Measurements from ENCODE around the gene CXADR. TPM values are rescaled to one million over a fixed set of nuclear protein-coding genes. Genes with fewer than 3 reads are reported as not detected.
"Not testable (repeated sequence)": the region's sequence is repeated elsewhere in the genome, so short reads cannot be mapped to it uniquely, and the experiment has no call there.

The CXADR gene
- total RNA-seq, 3 donors from 2014 or later: 31.5 to 85.9 (median 85.4) TPM

DNA sequence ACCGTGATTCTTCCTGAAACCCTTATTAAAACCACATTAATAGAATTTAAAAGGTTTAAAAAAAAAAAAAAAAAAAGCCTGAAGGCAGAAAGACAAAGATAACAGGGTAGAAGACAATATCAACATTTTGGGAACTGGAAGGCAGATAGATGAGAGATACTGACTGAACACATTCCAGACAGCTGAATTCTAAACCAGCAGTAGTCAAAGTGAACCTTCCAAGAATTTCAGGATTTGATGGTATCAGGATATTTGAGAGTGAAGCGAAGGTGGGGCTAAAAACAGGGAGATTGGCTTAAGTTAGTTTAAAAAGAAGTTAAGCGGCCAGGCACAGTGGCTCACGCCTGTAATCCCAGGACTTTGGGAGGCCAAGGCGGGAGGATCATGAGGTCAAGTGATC, 5.3 kb upstream of the CXADR start:
- H3K9me3 ChIP-seq: no peaks in the 10 kb centered on the region
- DNase-seq (no peak), ATAC-seq (no peak)
- intact Hi-C loops (cut with DNase I, micrococcal nuclease): no loop called here
- H3K4me1 ChIP-seq (ENCODE audit: low read depth): peaks cover 15% of the 10 kb centered on the region
- TF ChIP-seq CTCF (IDR thresholded peaks at IDR 0.05): no peak
- H3K4me3 ChIP-seq: no peak overlapping the region
- H3K36me3 ChIP-seq (ENCODE audit: low read depth): no peaks in the 10 kb centered on the region

GRCh38 chr21:17513214-17514123, 626 bp downstream of the CXADR start:
- intact Hi-C loops (cut with DNase I, micrococcal nuclease): no loop called here
- Histone ChIP-seq H3K36me3 (ENCODE audit: low read depth) (no peaks in the 10 kb centered on the region), H3K4me3 (peak overlapping the region; percentile 59), H3K9me3 (no peaks in the 10 kb centered on the region), H3K4me1 (ENCODE audit: low read depth) (peaks cover 25% of the 10 kb centered on the region)
- DNase-seq: peak in 2 of 3 donors; percentile 51 to 72
- no peak for TF ChIP-seq CTCF (IDR thresholded peaks at IDR 0.05)
- peak; percentile 57 for ATAC-seq

GRCh38 chr21:17514124-17514845, 1.4 kb downstream of the CXADR start:
- Histone ChIP-seq H3K4me3 (peak overlapping the region; percentile 59), H3K36me3 (ENCODE audit: low read depth) (no peaks in the 10 kb centered on the region), H3K4me1 (ENCODE audit: low read depth) (peaks cover 25% of the 10 kb centered on the region), H3K9me3 (no peaks in the 10 kb centered on the region)
- intact Hi-C loops (cut with DNase I, micrococcal nuclease): no loop called here
- ATAC-seq (no peak), DNase-seq (no peak)
- no peak for TF ChIP-seq CTCF (IDR thresholded peaks at IDR 0.05)

GRCh38 chr21:17517008-17517407, 4.2 kb downstream of the CXADR start:
- H3K36me3 ChIP-seq (ENCODE audit: low read depth); ATAC-seq; DNase-seq; H3K4me3 ChIP-seq; intact Hi-C loops (cut with DNase I, micrococcal nuclease); H3K9me3 ChIP-seq: not testable (repeated sequence)
- peaks cover 14% of the 10 kb centered on the region for H3K4me1 ChIP-seq (ENCODE audit: low read depth)

- H3K36me3 ChIP-seq (ENCODE audit: low read depth): no peaks in the 10 kb centered on the region
- DNase-seq (no peak), ATAC-seq (no peak)
- no peak for TF ChIP-seq CTCF (IDR thresholded peaks at IDR 0.05)
- H3K9me3 ChIP-seq: no peaks in the 10 kb centered on the region
- peaks cover 23% of the 10 kb centered on the region for H3K4me1 ChIP-seq (ENCODE audit: low read depth)
- intact Hi-C loops (cut with DNase I, micrococcal nuclease): no loop called here
- no peak overlapping the region for H3K4me3 ChIP-seq
These were observed 6.4 kb downstream of the CXADR start for GRCh38 chr21:17519208-17519738.

Measured in mucosa of descending colon (tissue), 3 donors.